Adrenal gland (tissue), 12 donors: ENCODE results near the gene ACSF3. TPM values are rescaled to one million over a fixed set of nuclear protein-coding genes. Genes with fewer than 3 reads are reported as not detected.

Source experiments
- DNase-seq, 7 donors: peaks; one replicate each; pipeline ENCODE4 v3.0.0-alpha.2; 2019 to 2020
- H3K27ac ChIP-seq, 5 donors: fragments of 200-600 bp; sonication (generic) in 4 of 5; 1 replicate in 3 of 5; 2 replicates in 2 of 5; pipeline versions ENCODE4 v1.5.1 to v1.8.0; 2016 to 2020; ENCODE audit warnings: mild to moderate bottlenecking in 1 of 5
- H3K27me3 ChIP-seq: fragments of 200-600 bp; 2 replicates; pipeline ENCODE4 v1.8.0; 2021
- H3K36me3 ChIP-seq, 2 donors: fragments of 200-600 bp; replicated peaks in 1 of 2; 1 replicate in 1 of 2; 2 replicates in 1 of 2; pipeline versions ENCODE4 v1.5.1 to v1.8.0; 2018 to 2022
- H3K4me1 ChIP-seq, 2 donors: fragments of 200-600 bp; replicated peaks in 1 of 2; 1 replicate in 1 of 2; 2 replicates in 1 of 2; pipeline versions ENCODE4 v1.5.1 to v1.8.0; 2018 to 2021
- H3K4me3 ChIP-seq, 4 donors: fragments of 200-600 bp; sonication (generic) in 3 of 4; one replicate each; pipeline ENCODE4 v1.5.1; 2016 to 2018
- H3K9me3 ChIP-seq, 3 donors: fragments of 200-600 bp; sonication (generic) in 1 of 3; replicated peaks in 1 of 3; 1 replicate in 2 of 3; 2 replicates in 1 of 3; pipeline versions ENCODE4 v1.5.1 to v1.8.0; 2016 to 2021
- POLR2A ChIP-seq, 2 donors: fragments of 450-650 bp; IDR thresholded peaks; one replicate each; pipeline ENCODE4 v1.6.1; 2017; ENCODE audit warnings: antibody characterized with exemption in 2 of 2, mild to moderate bottlenecking in 2 of 2, moderate library complexity in 1 of 2
- WGBS, 4 donors: extraction: QIAGEN DNeasy Blood & Tissue Kit in 2 of 4; methylation state at CpG; one replicate each; pipeline versions ENCODE4 v1.1.5 to v1.1.7; 2013 to 2017; 5-methylcytosine and 5-hydroxymethylcytosine counted together
- intact Hi-C, 2 donors: fragments of 100-400 bp; cut with DNase I; formaldehyde crosslinking; loops; one replicate each; pipeline versions ENCODE4 v1.14.1 to v1.15.0; 2022 to 2023
- polyA plus RNA-seq, 3 donors: library from polyadenylated mRNA; stranded (reverse); fragments of 200-250 nt in 2 of 3; fragments of 350-450 nt in 1 of 3; fragmentation: Illumina TruSeq in 1 of 3; extraction: RNeasy Lipid Tissue Mini Kit (QIAGEN cat#74804) in 1 of 3; gene quantifications; one replicate each; pipeline ENCODE4 v1.2.3, GENCODE V29; 2013 to 2014
- total RNA-seq, 9 donors: library from RNA; depleted of rRNA in 4 of 9; stranded (reverse); fragments of >200 nt in 4 of 9; fragments of 120-200 nt in 1 of 9; fragmentation: NEBNext Ultra II Directional in 1 of 9; extraction: Animal tissue kit (Norgen Biotek cat#: 25700) in 1 of 9; gene quantifications; one replicate each; pipeline versions ENCODE4 v1.1.0 to v1.2.4, GENCODE V29; 2013 to 2023
- TF ChIP-seq, protein P1 (sequence below), 6 experiments: fragments of 450-650 bp in 4 of 6; fragments of 200-600 bp in 2 of 6; sonication (generic) in 1 of 6; IDR thresholded peaks; 1 replicate in 5 of 6; 2 replicates in 1 of 6; pipeline versions ENCODE4 v1.5.1 to v1.8.0; 2016 to 2021; ENCODE audit warnings: antibody characterized with exemption in 6 of 6, mild to moderate bottlenecking in 2 of 6, moderate library complexity in 1 of 6
- donor health status: healthy with polysubstance abuse.
- donor health status: Bipolar disorder and iron deficiency.
- donor health status: DM: yes; HTN: yes; CAD: no.
- donor health status: DM: no; HTN: no; CAD: no.
- donor health status: DM: no; HTN: no; CAD: no.
- donor health status: DM: yes; HTN: yes; CAD: no.

ACSF3 gene
- total and polyA plus RNA-seq, 12 donors = 32.4 to 90.3 (median 57.0) TPM

- H3K27me3 ChIP-seq = no peaks in the 10 kb centered on the region
- TF ChIP-seq POLR2A (IDR thresholded peaks at IDR 0.05) = no peak
- TF ChIP-seq, protein P1, sequence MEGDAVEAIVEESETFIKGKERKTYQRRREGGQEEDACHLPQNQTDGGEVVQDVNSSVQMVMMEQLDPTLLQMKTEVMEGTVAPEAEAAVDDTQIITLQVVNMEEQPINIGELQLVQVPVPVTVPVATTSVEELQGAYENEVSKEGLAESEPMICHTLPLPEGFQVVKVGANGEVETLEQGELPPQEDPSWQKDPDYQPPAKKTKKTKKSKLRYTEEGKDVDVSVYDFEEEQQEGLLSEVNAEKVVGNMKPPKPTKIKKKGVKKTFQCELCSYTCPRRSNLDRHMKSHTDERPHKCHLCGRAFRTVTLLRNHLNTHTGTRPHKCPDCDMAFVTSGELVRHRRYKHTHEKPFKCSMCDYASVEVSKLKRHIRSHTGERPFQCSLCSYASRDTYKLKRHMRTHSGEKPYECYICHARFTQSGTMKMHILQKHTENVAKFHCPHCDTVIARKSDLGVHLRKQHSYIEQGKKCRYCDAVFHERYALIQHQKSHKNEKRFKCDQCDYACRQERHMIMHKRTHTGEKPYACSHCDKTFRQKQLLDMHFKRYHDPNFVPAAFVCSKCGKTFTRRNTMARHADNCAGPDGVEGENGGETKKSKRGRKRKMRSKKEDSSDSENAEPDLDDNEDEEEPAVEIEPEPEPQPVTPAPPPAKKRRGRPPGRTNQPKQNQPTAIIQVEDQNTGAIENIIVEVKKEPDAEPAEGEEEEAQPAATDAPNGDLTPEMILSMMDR (IDR thresholded peaks at IDR 0.05) = no peak
- no peak overlapping the region for H3K4me3 ChIP-seq
- H3K4me1 ChIP-seq = no peaks in the 10 kb centered on the region
- intact Hi-C loops = no loop called here
- DNase-seq = peak in 1 of 7 donors; percentile 4
- no peaks in the 10 kb centered on the region for H3K9me3 ChIP-seq
- H3K36me3 ChIP-seq = peaks cover 0 to 58% of the 10 kb centered on the region in 2 donors
- WGBS, 4 donors = 90 to 94% (median 90%) methylated on average over 26 of the region's 26 CpGs
- no peak overlapping the region for H3K27ac ChIP-seq
Observed at GRCh38 chr16:89112377-89113151, 18.9 kb downstream of the ACSF3 start.

GRCh38 chr16:89113152-89113547, 19.5 kb downstream of the ACSF3 start:
- WGBS, 4 donors = 91 to 97% (median 93%) methylated on average over 11 to 12 of the region's 12 CpGs
- no peak for DNase-seq
- no peak overlapping the region for H3K4me3 ChIP-seq
- intact Hi-C loops = no loop called here
- no peaks in the 10 kb centered on the region for H3K27me3 ChIP-seq
- TF ChIP-seq, protein P1 (IDR thresholded peaks at IDR 0.05) = no peak
- no peak for TF ChIP-seq POLR2A (IDR thresholded peaks at IDR 0.05)
- no peak overlapping the region for H3K27ac ChIP-seq
- H3K9me3 ChIP-seq = no peaks in the 10 kb centered on the region
- H3K4me1 ChIP-seq = peaks cover 2% of the 10 kb centered on the region in 2 donors
- H3K36me3 ChIP-seq = peaks cover 0 to 55% of the 10 kb centered on the region in 2 donors

GRCh38 chr16:89113661-89114060, 20.0 kb downstream of the ACSF3 start:
- Histone ChIP-seq H3K36me3 (peaks cover 0 to 55% of the 10 kb centered on the region in 2 donors), H3K9me3 (no peaks in the 10 kb centered on the region), H3K27ac (no peak overlapping the region), H3K27me3 (no peaks in the 10 kb centered on the region), H3K4me1 (peaks cover 7% of the 10 kb centered on the region in 2 donors), H3K4me3 (no peak overlapping the region)
- no peak for DNase-seq
- TF ChIP-seq POLR2A (IDR thresholded peaks at IDR 0.05) = no peak
- TF ChIP-seq, protein P1 (IDR thresholded peaks at IDR 0.05) = no peak
- WGBS, 4 donors = 92 to 96% (median 95%) methylated on average over 4 to 27 of the region's 27 CpGs
- intact Hi-C loops = no loop called here

- peak overlapping the region in 2 of 5 donors; percentile 35 to 47 for H3K27ac ChIP-seq
- H3K4me3 ChIP-seq = no peak overlapping the region
- H3K9me3 ChIP-seq = no peaks in the 10 kb centered on the region
- no peaks in the 10 kb centered on the region for H3K27me3 ChIP-seq
- WGBS, 4 donors = 84 to 89% (median 85%) methylated on average over 15 to 33 of the region's 33 CpGs
- intact Hi-C loops = no loop called here
- TF ChIP-seq, protein P1 (IDR thresholded peaks at IDR 0.05) = no peak
- no peak for TF ChIP-seq POLR2A (IDR thresholded peaks at IDR 0.05)
- peaks cover 0 to 55% of the 10 kb centered on the region in 2 donors for H3K36me3 ChIP-seq
- DNase-seq = no peak
- H3K4me1 ChIP-seq = peaks cover 9% of the 10 kb centered on the region in 2 donors
Observed at GRCh38 chr16:89114159-89114981, 20.7 kb downstream of the ACSF3 start.
